Body of pancreas (tissue), 4 donors: ENCODE data around the gene MEF2D.

Experiments
- CTCF ChIP-seq, 7 experiments: fragments of 450-650 bp in 4 of 7; fragments of 200-600 bp in 3 of 7; sonication (generic) in 3 of 7; IDR thresholded peaks; one replicate each; pipeline ENCODE4 v1.5.1; 2016 to 2019; ENCODE audit warnings: antibody characterized with exemption in 7 of 7
- POLR2A ChIP-seq, 3 donors: fragments of 450-650 bp; IDR thresholded peaks; one replicate each; pipeline ENCODE4 v1.6.1; 2016; ENCODE audit warnings: antibody characterized with exemption in 3 of 3, mild to moderate bottlenecking in 2 of 3

- TF ChIP-seq CTCF (IDR thresholded peaks at IDR 0.05) (no peak), POLR2A (IDR thresholded peaks at IDR 0.05) (no peak)
Measured at GRCh38 chr1:156516821-156517220, 16.2 kb upstream of the MEF2D start.
